ENCODE results near the gene PDGFC. TPM values are rescaled to one million over a fixed set of nuclear protein-coding genes. Genes with fewer than 3 reads are reported as not detected.
"Not testable (repeated sequence)": the region's sequence is repeated elsewhere in the genome, so short reads cannot be mapped to it uniquely, and the experiment has no call there.

PDGFC gene
- polyA plus RNA-seq, 1 donor from 2014 or later = not detected

DNA sequence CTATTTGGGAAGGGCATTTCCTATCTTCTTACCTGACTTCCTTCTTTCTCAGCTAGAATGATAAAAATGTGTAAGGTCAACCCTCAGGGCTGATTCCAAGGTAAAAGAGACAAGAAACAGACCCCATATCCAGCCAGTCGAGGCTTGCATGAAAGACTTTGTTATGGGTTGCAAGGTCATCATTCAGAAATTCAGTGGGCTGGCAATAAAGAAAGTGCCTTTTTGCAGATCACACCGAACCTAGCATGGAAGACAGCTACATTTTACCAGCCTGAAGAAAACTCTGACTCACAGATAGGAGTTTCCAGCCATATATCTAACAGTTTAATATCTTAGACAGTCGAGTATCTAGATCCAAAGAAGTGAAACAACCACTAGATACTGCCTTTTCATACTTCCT lies 87.4 kb downstream of the PDGFC start:
- H3K36me3 Mint-ChIP-seq = no peaks in the 10 kb centered on the region
- H3K4me1 Mint-ChIP-seq = no peaks in the 10 kb centered on the region

DNA sequence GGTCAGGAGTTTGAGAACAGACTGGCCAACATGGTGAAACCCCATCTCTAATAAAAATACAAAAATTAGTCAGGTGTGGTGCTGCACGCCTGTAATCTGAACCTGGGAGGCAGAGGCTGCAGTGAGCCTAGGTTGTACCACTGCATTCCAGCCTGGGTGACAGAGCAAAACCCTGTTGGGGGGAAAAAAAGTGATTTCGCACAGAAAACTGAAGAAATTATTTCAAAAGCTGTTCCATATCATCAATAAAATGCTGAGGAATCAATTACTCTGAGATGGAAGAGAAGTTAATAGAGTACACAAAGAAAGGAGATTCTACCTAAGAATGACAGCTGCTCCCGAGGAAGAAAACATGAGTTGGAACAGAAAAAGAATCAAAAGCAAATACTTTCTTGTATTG lies 95.9 kb downstream of the PDGFC start:
- H3K27me3 Mint-ChIP-seq = no peaks in the 10 kb centered on the region
- H3K36me3 Mint-ChIP-seq = no peaks in the 10 kb centered on the region
- H3K27ac Mint-ChIP-seq = no peak overlapping the region
- H3K4me3 Mint-ChIP-seq = no peak overlapping the region
- H3K4me1 Mint-ChIP-seq = no peaks in the 10 kb centered on the region
- peaks cover 2 to 10% (median 4%) of the 10 kb centered on the region in 3 donors for H3K9me3 Mint-ChIP-seq

More for the DNA sequence above, 87.4 kb downstream of the PDGFC start:
- Mint-ChIP-seq H3K27me3 (no peaks in the 10 kb centered on the region), H3K9me3 (peaks cover 2 to 8% (median 4%) of the 10 kb centered on the region in 3 donors), H3K4me3 (no peak overlapping the region), H3K27ac (no peak overlapping the region)

DNA sequence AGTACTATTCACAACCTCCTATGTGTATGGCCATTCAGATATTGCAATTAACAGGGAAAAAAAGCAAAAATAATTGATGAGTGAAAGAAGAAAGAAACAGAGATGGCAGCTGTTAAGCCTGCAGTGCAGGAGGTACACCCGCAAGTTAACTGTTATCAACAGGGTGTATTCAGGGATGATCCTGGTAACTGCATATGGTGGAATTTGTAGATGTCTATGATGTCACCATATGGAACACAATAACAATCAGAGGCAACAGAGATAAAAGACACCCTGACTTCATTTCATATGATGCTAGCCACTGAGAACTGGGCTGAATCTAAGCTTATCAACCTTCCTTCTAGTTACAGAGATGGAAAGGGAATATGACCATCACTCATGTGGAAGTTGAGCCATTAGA lies 96.5 kb downstream of the PDGFC start:
- peaks cover 2 to 10% (median 3%) of the 10 kb centered on the region in 3 donors for H3K9me3 Mint-ChIP-seq
- no peaks in the 10 kb centered on the region for H3K36me3 Mint-ChIP-seq
- H3K27me3 Mint-ChIP-seq = no peaks in the 10 kb centered on the region
- no peaks in the 10 kb centered on the region for H3K4me1 Mint-ChIP-seq
- no peak overlapping the region for H3K27ac Mint-ChIP-seq
- no peak overlapping the region for H3K4me3 Mint-ChIP-seq

DNA sequence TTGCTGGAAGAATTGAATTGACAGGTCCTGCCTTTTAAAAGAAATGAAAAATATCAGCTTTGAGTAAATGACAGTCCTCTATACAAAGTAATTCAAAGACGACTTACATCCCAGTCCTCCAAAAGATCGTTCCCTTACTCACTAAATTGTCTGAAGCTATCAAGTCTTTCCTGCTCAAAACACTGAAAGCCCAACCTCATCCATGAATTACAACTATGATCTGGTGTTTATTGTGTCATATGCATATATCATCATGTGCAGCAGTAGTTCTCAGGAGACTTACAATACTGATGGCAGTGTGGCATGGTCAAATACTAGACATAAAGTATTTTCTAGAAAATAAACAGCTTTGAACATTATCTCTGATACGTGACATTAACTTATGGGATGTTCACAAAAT lies 97.8 kb downstream of the PDGFC start:
- Mint-ChIP-seq H3K4me1 (no peaks in the 10 kb centered on the region), H3K27ac (no peak overlapping the region), H3K4me3 (no peak overlapping the region), H3K9me3 (peaks cover 0 to 10% (median 3%) of the 10 kb centered on the region in 3 donors), H3K27me3 (no peaks in the 10 kb centered on the region), H3K36me3 (no peaks in the 10 kb centered on the region)

DNA sequence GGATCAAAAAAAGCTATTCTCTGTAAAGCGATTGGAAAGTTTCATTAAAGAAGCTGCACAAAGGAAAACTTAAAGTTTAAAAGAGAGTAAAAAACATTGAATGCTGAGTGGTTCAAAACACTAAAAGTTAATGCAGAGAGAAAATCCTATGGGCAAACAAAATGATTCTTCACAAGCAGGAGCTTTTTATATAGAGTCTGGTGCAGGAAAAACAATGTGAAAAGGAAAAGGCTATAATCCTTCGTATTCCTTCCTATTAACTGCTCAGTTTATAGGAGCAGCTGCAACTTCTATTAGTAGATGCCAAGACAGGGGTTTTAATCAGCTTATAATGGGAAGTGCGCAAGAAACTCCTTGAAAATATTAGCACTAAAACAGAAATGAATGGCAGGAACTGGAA lies 100.7 kb downstream of the PDGFC start:
- peaks cover 0 to 10% (median 6%) of the 10 kb centered on the region in 3 donors for H3K9me3 Mint-ChIP-seq
- no peaks in the 10 kb centered on the region for H3K27me3 Mint-ChIP-seq
- no peaks in the 10 kb centered on the region for H3K36me3 Mint-ChIP-seq
- no peaks in the 10 kb centered on the region for H3K4me1 Mint-ChIP-seq
- no peak overlapping the region for H3K27ac Mint-ChIP-seq
- no peak overlapping the region for H3K4me3 Mint-ChIP-seq

DNA sequence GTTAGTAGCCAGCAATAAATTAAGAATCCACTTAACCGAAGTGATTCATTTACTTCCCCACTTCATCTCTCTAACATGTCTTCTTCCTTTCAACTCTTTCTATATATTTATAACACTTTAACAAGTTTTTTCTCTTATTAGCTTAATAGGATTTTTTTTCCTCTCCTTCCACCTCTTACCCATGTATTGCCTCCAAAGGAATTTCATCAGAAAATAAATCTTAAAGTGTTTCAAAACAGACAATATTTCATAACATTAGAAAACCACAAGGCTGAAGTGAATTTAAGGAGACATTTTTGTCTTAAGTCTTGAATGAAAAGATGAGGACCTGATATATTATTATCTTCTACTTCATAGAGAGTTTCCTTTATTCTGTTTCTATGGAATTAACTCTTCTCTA lies 101.5 kb downstream of the PDGFC start:
- Mint-ChIP-seq H3K27me3 (no peaks in the 10 kb centered on the region), H3K36me3 (no peaks in the 10 kb centered on the region), H3K4me1 (no peaks in the 10 kb centered on the region), H3K4me3 (no peak overlapping the region), H3K27ac (no peak overlapping the region), H3K9me3 (peaks cover 0 to 10% (median 6%) of the 10 kb centered on the region in 3 donors)

DNA sequence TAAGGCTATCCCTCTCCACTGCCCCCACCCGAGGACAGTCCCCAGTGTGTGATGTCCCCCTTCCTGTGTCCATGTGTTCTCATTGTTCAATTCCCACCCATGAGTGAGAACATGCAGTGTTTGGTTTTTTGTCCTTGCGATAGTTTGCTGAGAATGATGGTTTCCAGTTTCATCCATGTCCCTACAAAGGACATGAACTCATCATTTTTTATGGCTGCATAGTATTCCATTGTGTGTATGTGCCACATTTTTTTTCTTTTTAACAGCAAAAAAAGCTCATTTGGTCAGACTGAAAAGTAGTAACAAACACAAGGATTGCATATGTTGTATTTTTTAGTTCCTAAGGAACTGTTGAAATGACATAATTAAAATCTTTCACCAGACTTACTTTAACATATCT lies 105.5 kb downstream of the PDGFC start:
- not testable (repeated sequence) for H3K27me3 Mint-ChIP-seq, H3K36me3 Mint-ChIP-seq, H3K9me3 Mint-ChIP-seq, H3K4me3 Mint-ChIP-seq, H3K4me1 Mint-ChIP-seq
- H3K27ac Mint-ChIP-seq = peak overlapping the region in 1 of 3 donors; percentile 67

DNA sequence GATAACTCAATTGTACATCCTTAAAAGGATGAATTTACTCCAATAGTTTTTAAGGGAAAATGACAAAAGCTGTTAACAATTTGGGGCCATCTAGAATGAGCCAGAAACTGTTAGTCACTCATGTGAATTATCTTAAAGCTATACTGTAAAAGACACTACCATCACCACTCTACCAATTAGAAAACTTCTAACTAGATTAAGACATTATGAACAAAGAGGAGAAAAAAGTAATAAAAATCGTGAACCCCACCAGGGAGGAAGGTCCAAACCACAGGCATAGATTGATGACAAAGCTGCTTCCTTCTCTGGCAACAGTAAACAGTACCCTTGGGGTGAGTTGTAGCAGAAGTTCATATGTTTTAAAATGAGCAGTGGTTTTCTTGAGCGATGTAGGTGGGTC lies 106.1 kb downstream of the PDGFC start:
- no peak overlapping the region for H3K27ac Mint-ChIP-seq
- no peak overlapping the region for H3K4me3 Mint-ChIP-seq
- H3K4me1 Mint-ChIP-seq = no peaks in the 10 kb centered on the region
- peaks cover 0 to 6% (median 4%) of the 10 kb centered on the region in 3 donors for H3K9me3 Mint-ChIP-seq
- H3K36me3 Mint-ChIP-seq = no peaks in the 10 kb centered on the region
- H3K27me3 Mint-ChIP-seq = no peaks in the 10 kb centered on the region

DNA sequence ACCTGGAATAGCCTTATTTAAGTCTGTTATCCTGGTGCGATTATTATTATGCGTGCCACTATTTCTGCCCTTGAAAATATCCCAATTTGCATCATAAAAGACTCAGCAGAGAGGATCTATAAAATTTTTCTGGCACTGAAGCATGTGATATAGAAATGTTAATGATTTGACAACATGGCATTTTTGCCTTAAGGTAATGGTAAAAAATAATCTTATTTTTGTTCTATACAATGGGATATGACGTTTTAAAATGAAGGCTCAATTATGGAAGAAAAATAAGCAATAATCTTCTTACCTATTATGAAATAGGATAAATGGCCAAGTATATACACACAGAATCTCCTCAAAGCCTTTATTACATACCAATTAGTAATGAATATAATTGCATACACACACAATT lies 113.5 kb downstream of the PDGFC start:
- H3K4me1 Mint-ChIP-seq = no peaks in the 10 kb centered on the region
- no peak overlapping the region for H3K4me3 Mint-ChIP-seq
- no peaks in the 10 kb centered on the region for H3K36me3 Mint-ChIP-seq
- H3K9me3 Mint-ChIP-seq = peaks cover 0 to 3% (median 3%) of the 10 kb centered on the region in 3 donors
- no peaks in the 10 kb centered on the region for H3K27me3 Mint-ChIP-seq
- no peak overlapping the region for H3K27ac Mint-ChIP-seq

DNA sequence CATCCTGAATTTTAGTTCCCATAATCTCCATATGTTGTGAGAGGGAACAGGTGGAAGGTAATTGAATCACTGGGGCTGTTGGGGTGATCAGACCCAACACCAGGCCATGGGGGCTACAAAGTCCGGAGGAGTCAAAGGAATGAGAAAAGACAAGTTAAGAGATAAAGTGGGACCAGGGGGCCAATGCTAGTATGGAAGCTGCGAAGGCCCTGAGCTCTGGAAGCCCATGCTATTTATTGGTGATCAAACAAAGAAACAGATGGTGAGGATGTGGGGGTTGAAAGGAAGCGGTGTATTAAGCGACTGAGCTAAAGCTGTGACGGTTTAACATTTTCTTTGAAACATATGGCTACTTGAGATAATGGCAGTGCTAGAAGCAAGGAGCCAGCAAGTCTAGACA lies 132.8 kb downstream of the PDGFC start:
- Mint-ChIP-seq H3K9me3 (peaks cover 12 to 16% (median 13%) of the 10 kb centered on the region in 3 donors), H3K27me3 (no peaks in the 10 kb centered on the region), H3K4me3 (no peak overlapping the region), H3K4me1 (peaks cover 0 to 1% (median 0%) of the 10 kb centered on the region in 3 donors), H3K27ac (no peak overlapping the region), H3K36me3 (no peaks in the 10 kb centered on the region)

DNA sequence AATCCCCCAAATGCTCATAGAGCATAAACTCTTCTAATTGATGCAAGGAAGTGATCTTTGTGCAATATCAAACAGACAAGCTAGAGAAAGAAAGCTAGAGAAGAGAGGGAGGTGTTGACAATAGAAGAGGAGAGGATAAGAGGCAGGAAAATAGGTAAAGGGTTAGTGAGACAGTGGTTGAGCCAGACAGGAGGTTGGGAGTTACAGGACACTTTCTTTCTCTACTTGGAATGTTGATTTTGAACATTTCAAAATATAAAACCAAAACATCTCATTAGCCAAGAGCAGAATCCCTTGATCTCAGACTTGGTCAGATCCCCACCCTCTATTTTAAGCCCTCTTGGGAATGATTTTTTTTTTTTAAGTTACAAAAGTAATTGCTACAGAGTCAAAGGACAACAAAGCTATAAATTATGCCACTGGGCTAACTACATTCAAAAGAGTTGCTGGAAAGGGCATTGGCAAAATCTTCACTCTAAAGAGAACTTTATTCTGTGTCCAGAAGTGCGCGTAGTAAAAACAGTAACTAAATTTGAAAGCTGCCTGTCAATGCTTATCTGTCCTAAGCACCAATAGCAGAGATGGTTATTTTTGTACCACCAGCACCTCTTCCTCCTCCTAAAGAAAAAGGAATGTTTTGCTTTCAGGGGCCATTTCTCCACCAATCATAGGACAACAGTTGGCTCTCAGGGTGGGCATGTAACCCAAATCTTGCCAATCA lies 133.8 kb downstream of the PDGFC start:
- no peak overlapping the region for H3K27ac Mint-ChIP-seq
- peaks cover 12 to 17% (median 13%) of the 10 kb centered on the region in 3 donors for H3K9me3 Mint-ChIP-seq
- H3K4me3 Mint-ChIP-seq = no peak overlapping the region
- H3K4me1 Mint-ChIP-seq = peaks cover 0 to 1% (median 0%) of the 10 kb centered on the region in 3 donors
- no peaks in the 10 kb centered on the region for H3K36me3 Mint-ChIP-seq
- no peaks in the 10 kb centered on the region for H3K27me3 Mint-ChIP-seq

DNA sequence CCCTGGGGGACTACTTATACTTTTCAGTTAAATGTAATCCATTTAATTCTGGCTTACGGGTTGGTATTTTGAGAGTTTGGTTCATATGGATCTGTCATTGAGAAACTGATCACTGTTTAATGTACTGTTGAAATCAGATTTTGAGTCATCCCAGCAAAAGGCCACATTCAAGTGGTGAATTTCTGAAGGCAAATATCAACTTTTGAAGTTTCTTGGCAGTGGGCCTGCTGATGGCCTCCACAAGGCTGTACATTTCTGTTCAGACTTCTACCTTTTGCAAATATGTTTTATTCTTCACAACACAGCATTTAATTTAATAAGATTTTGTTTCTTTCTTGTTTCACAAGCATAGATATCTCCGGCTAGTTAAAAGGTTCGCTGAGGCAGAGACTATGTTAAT lies 138.7 kb downstream of the PDGFC start:
- Mint-ChIP-seq H3K4me1 (peaks cover 0 to 1% (median 0%) of the 10 kb centered on the region in 3 donors), H3K36me3 (no peaks in the 10 kb centered on the region), H3K4me3 (no peak overlapping the region), H3K27me3 (no peaks in the 10 kb centered on the region), H3K27ac (no peak overlapping the region), H3K9me3 (peaks cover 0 to 5% (median 5%) of the 10 kb centered on the region in 3 donors)

DNA sequence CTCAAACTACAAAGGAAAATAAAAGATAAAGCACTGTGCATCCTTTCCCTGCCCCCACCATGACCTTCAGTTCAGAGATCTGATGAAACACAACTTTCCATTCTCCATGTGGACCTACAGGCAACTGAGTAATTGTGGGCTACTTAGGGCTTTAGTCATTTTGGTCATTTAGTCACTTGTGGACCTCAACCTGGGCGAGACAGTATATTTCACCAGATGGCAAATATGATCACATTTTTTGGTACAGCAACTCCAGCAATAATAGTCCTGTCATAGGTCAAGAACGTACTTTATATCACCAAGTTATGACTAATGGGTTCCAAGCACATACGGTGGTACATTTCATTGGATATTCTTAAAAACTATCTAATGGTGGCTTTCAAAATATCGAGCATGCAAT lies 141.2 kb downstream of the PDGFC start:
- no peaks in the 10 kb centered on the region for H3K27me3 Mint-ChIP-seq
- H3K4me1 Mint-ChIP-seq = peaks cover 0 to 2% (median 0%) of the 10 kb centered on the region in 3 donors
- H3K9me3 Mint-ChIP-seq = peaks cover 0 to 9% (median 5%) of the 10 kb centered on the region in 3 donors
- H3K27ac Mint-ChIP-seq = no peak overlapping the region
- no peaks in the 10 kb centered on the region for H3K36me3 Mint-ChIP-seq
- H3K4me3 Mint-ChIP-seq = no peak overlapping the region

DNA sequence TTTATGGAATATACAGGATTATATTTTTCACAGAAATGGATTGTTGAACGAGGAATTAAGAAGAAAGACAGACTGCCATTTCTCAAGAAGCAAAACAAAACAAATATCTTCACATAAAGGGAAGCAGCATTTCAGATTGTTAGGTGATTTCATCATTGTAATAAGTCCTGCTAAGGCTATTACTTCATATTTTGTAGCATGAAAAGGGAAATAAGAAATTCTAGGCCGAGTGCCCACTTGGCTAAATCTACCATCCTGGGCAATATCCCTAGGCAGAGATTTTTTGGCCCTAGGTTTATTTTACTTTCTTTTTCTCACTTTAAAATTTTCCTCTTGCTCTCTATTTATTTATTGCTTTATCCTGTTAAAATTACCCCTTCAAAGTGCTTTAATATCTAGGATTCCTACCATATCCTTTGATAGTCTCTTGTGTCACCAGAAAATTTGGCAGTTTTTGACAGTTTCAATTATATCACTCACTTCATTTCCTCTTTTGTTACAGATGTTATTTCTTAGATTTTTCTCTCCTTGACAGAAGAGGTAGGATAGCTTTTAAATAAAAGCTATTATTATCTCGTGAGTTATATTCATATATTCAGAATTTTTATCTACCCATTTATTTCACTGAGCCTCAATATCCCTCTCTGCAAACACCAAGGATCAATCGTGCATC lies 142.3 kb downstream of the PDGFC start:
- Mint-ChIP-seq H3K9me3 (peaks cover 0 to 9% (median 3%) of the 10 kb centered on the region in 3 donors), H3K36me3 (no peaks in the 10 kb centered on the region), H3K4me1 (peaks cover 0 to 2% (median 0%) of the 10 kb centered on the region in 3 donors), H3K4me3 (no peak overlapping the region), H3K27me3 (no peaks in the 10 kb centered on the region), H3K27ac (no peak overlapping the region)

DNA sequence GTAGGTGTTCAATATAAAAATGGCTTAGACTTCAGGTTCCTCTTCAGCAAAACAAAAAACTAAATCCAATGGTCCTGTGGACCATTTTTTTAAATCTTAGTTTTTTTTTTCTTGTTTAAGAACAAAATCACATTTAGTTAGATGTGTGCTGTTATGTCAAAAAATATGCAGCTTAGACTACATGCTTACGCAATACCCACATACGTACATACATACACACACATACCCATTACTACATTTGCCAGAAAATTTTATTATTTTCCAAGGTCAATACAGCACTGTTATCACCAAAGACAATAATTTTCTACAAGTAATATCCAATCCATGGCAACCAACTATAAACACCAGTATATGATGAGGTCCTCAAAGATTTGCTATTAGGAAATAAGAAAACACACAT lies 144.1 kb downstream of the PDGFC start:
- no peak overlapping the region for H3K4me3 Mint-ChIP-seq

DNA sequence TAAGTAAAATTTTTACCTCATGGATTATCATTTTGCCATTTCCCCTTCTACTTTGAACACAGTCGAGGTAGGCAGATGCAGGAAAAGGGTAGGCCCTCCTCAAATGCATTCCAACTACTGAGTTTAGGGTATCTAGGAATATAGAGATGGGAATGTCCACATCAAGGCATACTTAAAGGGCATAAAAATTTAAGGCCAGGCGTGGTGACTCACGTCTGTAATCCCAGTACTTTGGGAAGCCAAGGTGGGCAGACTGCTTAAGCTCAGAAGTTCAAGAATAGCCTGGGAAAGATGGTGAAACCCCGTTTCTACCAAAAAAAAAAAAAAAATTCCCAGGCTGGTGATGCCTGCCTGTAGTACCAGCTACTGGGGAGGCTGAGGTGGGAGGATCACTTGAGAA lies 146.5 kb downstream of the PDGFC start:
- Mint-ChIP-seq H3K27ac (no peak overlapping the region), H3K27me3 (no peaks in the 10 kb centered on the region), H3K4me3 (no peak overlapping the region), H3K9me3 (peaks cover 0 to 10% (median 3%) of the 10 kb centered on the region in 3 donors), H3K4me1 (peaks cover 0 to 1% (median 0%) of the 10 kb centered on the region in 3 donors), H3K36me3 (no peaks in the 10 kb centered on the region)

More for the DNA sequence above, 144.1 kb downstream of the PDGFC start:
- H3K9me3 Mint-ChIP-seq = peaks cover 0 to 13% (median 0%) of the 10 kb centered on the region in 3 donors
- no peaks in the 10 kb centered on the region for H3K36me3 Mint-ChIP-seq
- H3K27ac Mint-ChIP-seq = no peak overlapping the region
- H3K4me1 Mint-ChIP-seq = peaks cover 0 to 1% (median 0%) of the 10 kb centered on the region in 3 donors
- no peaks in the 10 kb centered on the region for H3K27me3 Mint-ChIP-seq

Data from IgD-negative memory B cell (primary cell).